ENCODE data around the gene STX18. TPM values are rescaled to one million over a fixed set of nuclear protein-coding genes. Genes with fewer than 3 reads are reported as not detected.
A peak's percentile ranks its signal among the peaks of the same experiment; 100 is the strongest.

STX18 gene
- total and polyA plus RNA-seq, 2 of the 13 experiments (the other 11 are each of a cell fraction or from before 2014, with no cell fraction given), result 23.9 to 37.1 TPM

- peak overlapping the region in 1 of 3 experiments; percentile 50; a peak in 2 of 6 replicates for H3K4me3 ChIP-seq (replicated peaks in 1 of 3; ENCODE audit: insufficient read depth in 1 of 3, low read depth in 2 of 3, low read length in 3 of 3)
- BruUV-seq (replicated peaks), result no TSS peak
- no peaks in the 10 kb centered on the region for H4K20me1 ChIP-seq (ENCODE audit: insufficient read depth, low read length)
- no peaks in the 10 kb centered on the region for H3K27me3 ChIP-seq (ENCODE audit: control insufficient read depth in 1 of 2, insufficient read depth in 2 of 2, low read length in 2 of 2)
- peak overlapping the region; percentile 53 for H3K27ac ChIP-seq (ENCODE audit: extremely low read length, insufficient read depth, low read length)
- H3K36me3 ChIP-seq (replicated peaks in 1 of 2; ENCODE audit: control insufficient read depth in 1 of 2, insufficient read depth in 2 of 2, low read length in 2 of 2), result peaks cover 5 to 40% of the 10 kb centered on the region in 2 experiments
- peak overlapping the region; percentile 43 for H3K9ac ChIP-seq (ENCODE audit: insufficient read depth, low read depth, low read length)
- POLR2A ChIA-PET, result interaction anchor here (1.5 kb wide), 1 partner anchor 25 kb away, joined by 8 read pairs; no protein-coding TSS in a partner anchor
- DNase-seq (ENCODE audit: low spot score), result peak; percentile 83
- FAIRE-seq, result peak; percentile 50
- WGBS (ENCODE audit: low lambda C conversion rate), result 19% methylated on average over 5 of the region's 5 CpGs
- H3K9me3 ChIP-seq (ENCODE audit: low read length), result no peaks in the 10 kb centered on the region
- ATAC-seq, result peak; percentile 90
- H3K79me2 ChIP-seq (ENCODE audit: insufficient read depth, low read length), result peaks cover 2% of the 10 kb centered on the region
- intact Hi-C loops (cut with micrococcal nuclease; ENCODE audit: unreplicated experiment), result no loop called here
- peaks cover 37% of the 10 kb centered on the region for H3K4me1 ChIP-seq (ENCODE audit: insufficient read depth, low read length)
- CTCF ChIA-PET (ENCODE audit: low intra/inter-chr PET ratio, low total read pairs), result no interaction called here
- H3K4me2 ChIP-seq (ENCODE audit: low read depth, low read length), result peak overlapping the region; percentile 71
- in situ Hi-C loops (cut with HindIII; ENCODE audit: extremely low pct_ligation_motif_present, low pct_unique_long_range_greater_than_20kb), result no loop called here
- no peak overlapping the region for H2AFZ ChIP-seq (ENCODE audit: low read length)
- TF ChIP-seq ZFX (CRISPR knock-in tag; IDR thresholded peaks at IDR 0.05; ENCODE audit: low read depth), result 0 out of 2 replicates have a peak, but pooled peaks have one; percentile 40
- TF ChIP-seq ZNF660 (CRISPR knock-in tag; IDR thresholded peaks at IDR 0.05; ENCODE audit: borderline replicate concordance, low read depth), result no peak
- TF ChIP-seq ISL2 (CRISPR knock-in tag; IDR thresholded peaks at IDR 0.05), result peak; percentile 47; the same call in 1 of the 2 replicates
- no peak for TF ChIP-seq CBX5 (CRISPR knock-in tag; IDR thresholded peaks at IDR 0.05; ENCODE audit: borderline replicate concordance)
- TF ChIP-seq AHDC1 (CRISPR knock-in tag; IDR thresholded peaks at IDR 0.05; ENCODE audit: borderline replicate concordance), result peak; percentile 67; the same call in 1 of the 2 replicates
- TF ChIP-seq ZNF331 (CRISPR knock-in tag; IDR thresholded peaks at IDR 0.05), result peak; percentile 31; the same call in 1 of the 2 replicates
- TF ChIP-seq IKZF1 (IDR thresholded peaks at IDR 0.05), result no peak
- TF ChIP-seq ZNF607 (CRISPR knock-in tag; IDR thresholded peaks at IDR 0.05; ENCODE audit: borderline replicate concordance), result no peak
- peak; percentile 69; the same call in 1 of the 2 replicates for TF ChIP-seq MED1 (CRISPR knock-in tag; IDR thresholded peaks at IDR 0.05)
- no peak for TF ChIP-seq ZNF160 (CRISPR knock-in tag; IDR thresholded peaks at IDR 0.05)
- no peak for TF ChIP-seq ZNF883 (CRISPR knock-in tag; IDR thresholded peaks at IDR 0.05; ENCODE audit: not compliant biosample characterization)
- peak; percentile 84 for TF ChIP-seq ARID5B (CRISPR knock-in tag; IDR thresholded peaks at IDR 0.05)
- TF ChIP-seq FOSL2 (CRISPR knock-in tag; IDR thresholded peaks at IDR 0.05), result peak; percentile 33; the same call in 1 of the 2 replicates
- TF ChIP-seq ZNF839 (CRISPR knock-in tag; IDR thresholded peaks at IDR 0.05; ENCODE audit: borderline replicate concordance), result no peak
- TF ChIP-seq TGIF2 (CRISPR knock-in tag; IDR thresholded peaks at IDR 0.05), result no peak
Observed at GRCh38 chr4:4461850-4462249, 80.0 kb downstream of the STX18 start.

All from HepG2 (cell line).